Measurements from ENCODE around the gene PRMT3.

- no peak for TF ChIP-seq POLR2A (IDR thresholded peaks at IDR 0.05)
- TF ChIP-seq, protein P1, sequence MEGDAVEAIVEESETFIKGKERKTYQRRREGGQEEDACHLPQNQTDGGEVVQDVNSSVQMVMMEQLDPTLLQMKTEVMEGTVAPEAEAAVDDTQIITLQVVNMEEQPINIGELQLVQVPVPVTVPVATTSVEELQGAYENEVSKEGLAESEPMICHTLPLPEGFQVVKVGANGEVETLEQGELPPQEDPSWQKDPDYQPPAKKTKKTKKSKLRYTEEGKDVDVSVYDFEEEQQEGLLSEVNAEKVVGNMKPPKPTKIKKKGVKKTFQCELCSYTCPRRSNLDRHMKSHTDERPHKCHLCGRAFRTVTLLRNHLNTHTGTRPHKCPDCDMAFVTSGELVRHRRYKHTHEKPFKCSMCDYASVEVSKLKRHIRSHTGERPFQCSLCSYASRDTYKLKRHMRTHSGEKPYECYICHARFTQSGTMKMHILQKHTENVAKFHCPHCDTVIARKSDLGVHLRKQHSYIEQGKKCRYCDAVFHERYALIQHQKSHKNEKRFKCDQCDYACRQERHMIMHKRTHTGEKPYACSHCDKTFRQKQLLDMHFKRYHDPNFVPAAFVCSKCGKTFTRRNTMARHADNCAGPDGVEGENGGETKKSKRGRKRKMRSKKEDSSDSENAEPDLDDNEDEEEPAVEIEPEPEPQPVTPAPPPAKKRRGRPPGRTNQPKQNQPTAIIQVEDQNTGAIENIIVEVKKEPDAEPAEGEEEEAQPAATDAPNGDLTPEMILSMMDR (IDR thresholded peaks at IDR 0.05) = no peak
Observed at GRCh38 chr11:20501252-20501651, 113.7 kb downstream of the PRMT3 start.
